Left ventricle myocardium superior (tissue), 1 donor: ENCODE results near the gene CSNK1G1. TPM values are rescaled to one million over a fixed set of nuclear protein-coding genes. Genes with fewer than 3 reads are reported as not detected.

ENCODE experiments used
- ATAC-seq: fragments of 200-7000 bp; cut with Tn5 transposase; one replicate; pipeline ENCODE4 v1.9.1; 2020; ENCODE audit warnings: mild to moderate bottlenecking, moderate library complexity
- DNase-seq: peaks from one replicate; pipeline ENCODE4 v3.0.0-alpha.2; 2020
- intact Hi-C: fragments of 100-400 bp; cut with micrococcal nuclease; formaldehyde crosslinking; loops from one replicate; pipeline ENCODE4 v1.11.0; 2022
- total RNA-seq: library from RNA; stranded (reverse); fragmentation: NEBNext Ultra II Directional; extraction: Animal tissue kit (Norgen Biotek cat#: 25700); gene quantifications from one replicate; pipeline ENCODE4 v1.2.1, GENCODE V29; 2021
- donor health status: DM: no; HTN: yes; CAD: no; lungs with severe emphysema.

The CSNK1G1 gene
- total RNA-seq, 1 donor from 2014 or later = 8.2 TPM

DNA sequence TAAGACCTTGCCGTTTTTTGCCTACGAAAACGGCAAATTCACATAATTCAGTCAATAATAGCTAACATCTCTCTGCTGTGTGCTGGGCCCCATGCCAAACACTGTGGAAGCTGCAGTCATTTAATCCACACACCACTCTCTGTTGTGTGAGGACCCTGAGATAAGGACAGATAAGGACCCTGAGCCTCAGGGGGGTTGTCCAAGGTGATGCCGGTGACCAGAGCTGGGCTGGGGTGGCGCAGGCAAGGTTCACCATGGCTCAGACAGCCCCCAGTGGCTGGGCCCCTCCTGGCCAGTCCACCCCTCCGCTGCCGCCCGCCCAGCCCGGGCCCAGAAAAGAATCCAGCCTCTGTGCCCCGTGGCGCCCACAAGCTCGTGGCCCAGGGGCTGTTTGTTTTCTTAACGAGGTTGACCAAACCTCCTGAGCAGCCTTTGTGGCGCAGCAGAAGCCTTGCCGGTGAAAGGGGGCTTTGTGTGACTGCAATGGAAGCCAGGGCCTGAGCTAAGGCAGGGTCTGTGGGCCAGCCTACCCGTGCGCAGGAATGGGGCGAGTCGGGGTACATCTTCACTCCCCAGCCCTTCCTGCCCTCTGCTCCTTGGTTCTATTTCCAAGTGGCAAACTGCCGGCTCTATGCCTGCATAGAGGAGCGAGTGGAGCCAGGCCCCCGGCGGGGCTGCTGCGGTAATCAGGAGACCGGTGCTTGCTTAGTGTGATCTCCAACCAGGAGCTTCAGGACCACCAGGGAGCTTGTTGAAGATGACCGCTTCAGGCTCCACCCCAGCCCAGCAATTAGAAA, 208.9 kb downstream of the CSNK1G1 start:
- intact Hi-C loops = no loop called here
- peak; percentile 3 for ATAC-seq
- DNase-seq = no peak

DNA sequence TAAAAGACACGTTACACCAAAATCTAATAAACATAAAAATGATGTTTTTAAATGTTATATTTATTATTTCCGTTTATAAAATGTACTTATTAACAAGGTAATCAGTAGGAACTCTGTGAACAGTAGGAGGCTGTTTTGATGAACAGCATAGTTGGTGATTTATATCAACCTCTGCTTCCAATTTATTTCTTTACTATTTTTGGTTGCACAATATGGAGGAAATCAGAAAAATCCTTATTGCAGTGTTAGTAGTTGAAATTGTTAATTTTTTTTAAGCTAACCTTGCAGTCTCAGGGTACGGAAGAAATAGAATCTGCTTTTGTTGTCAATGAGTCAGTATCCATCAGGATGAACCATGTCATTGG, 209.5 kb downstream of the CSNK1G1 start:
- ATAC-seq (no peak), DNase-seq (no peak)
- intact Hi-C loops = no loop called here

DNA sequence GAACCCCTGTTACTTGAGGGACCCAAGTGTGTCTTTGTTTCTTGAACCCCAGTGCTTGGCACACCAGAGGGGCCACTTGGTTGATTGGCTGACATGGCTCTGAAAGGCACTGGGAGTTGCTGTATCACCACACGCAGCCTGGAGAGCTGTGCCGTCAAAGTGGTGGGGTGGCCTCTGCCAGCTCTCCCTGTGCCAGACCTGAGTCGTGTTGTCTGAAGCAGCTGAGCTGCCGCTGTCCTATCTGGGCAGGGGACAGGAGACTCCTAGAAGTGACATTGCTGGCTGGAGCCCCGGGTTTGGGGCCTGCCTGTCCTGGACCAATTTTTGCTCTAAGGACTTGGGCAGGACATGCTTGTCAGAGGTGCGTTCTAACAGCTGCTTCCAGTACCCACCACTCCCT, 209.9 kb downstream of the CSNK1G1 start:
- ATAC-seq = peak; percentile 92
- DNase-seq = peak; percentile 85
- intact Hi-C loops = no loop called here

DNA sequence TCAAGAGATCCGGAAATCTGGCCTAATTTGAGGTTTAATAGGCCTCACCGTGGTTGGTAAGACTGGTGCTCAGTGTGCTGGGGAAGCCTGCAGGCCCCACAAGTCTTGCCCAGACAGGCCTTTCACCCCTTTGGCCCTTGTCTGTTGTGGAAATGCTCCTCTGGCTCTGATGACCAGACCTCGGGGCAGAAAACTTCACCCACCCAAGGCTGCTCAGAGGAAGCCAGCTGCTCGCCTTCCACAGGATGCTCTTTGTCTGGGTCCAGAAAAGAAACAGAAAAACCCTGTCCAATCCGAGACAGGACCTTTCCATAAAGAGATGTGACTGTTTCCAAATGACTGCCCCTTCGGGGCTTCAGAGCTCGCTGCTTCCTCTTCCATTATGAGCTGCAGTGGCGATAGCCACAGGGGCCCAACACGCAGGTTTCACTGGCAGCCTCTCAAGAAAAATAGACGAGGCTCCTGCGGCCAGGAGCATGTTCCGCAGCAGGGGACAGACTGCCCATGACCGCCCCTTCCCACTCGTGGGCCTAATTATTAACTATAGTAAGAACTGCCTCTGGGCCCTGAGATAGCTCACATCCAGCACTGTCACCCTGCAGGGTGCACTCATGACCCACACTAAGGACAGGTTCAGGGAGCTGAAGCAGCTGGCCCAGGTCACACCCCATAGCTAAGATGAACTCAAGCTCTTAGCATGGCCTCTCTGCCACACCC, 211.2 kb downstream of the CSNK1G1 start:
- no peak for DNase-seq
- intact Hi-C loops = no loop called here
- ATAC-seq = peak; percentile 3

- intact Hi-C loops = no loop called here
- DNase-seq (no peak), ATAC-seq (no peak)
Measured at GRCh38 chr15:64144192-64144564, 211.8 kb downstream of the CSNK1G1 start.

GRCh38 chr15:64143276-64143675, 212.7 kb downstream of the CSNK1G1 start:
- no peak for ATAC-seq
- intact Hi-C loops = no loop called here
- DNase-seq = no peak

DNA sequence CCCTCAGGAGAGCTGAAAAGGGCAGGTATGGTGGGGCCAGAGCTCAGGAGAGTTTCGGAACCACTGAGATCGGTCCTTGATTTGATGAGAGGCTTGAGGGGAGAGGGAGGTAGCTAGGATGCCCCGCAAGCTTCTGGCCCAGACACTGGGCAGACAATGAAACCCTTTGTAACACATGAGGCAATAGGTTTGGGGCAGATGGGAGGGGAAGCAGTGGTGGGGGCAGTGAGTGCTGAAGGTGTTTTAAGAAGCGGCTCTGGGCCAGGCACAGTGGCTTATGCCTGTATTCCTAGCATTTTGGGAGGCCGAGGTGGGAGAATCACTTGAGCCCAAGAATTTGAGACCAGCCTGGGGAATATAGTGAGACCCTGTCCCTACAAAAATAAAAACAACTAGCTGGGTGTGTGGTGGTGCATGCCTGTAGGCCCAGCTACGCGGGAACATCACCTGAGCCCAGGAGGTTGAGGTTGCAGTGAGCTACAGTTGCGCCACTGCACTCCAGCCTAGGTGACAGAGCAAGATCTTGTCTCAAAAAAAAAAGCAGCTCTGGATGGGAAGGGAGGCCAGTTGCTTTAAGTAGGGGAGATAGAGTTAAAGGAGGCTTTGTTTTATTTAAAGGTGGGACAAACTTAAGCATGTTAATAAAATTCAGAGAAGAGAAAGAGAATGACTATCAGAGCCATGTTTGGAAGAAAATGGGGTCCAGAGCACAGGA, 214.0 kb downstream of the CSNK1G1 start:
- DNase-seq (no peak), ATAC-seq (no peak)
- intact Hi-C loops = no loop called here

DNA sequence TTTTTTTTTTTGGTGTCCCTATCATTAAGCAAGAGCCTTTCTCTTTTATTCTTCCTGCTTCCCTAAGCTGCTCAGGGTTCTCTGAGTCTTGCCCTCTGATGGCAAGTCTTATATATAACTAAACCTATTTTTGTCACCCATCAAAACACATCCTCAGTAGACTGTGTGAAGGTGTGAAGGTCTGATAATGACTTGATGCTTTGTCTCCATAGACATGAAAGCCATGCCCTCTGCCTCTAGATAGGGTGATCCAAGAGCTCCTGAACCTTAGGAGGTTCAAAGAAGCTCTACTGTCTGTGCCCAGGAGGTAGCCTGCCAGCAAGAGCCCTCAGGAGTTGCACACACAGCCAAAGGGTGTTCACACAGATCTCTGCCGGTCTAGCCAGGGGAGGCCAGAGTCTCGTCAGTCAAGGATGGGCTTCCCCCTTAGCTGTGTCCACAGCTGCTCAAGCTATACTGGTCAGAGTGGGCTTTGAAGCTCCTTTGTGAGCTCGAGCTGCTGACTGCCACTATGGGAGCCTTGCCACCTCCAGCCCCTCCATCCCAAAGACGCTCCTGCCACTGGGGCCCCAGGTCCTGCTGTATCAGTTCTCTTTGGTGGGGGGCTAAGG, 217.5 kb downstream of the CSNK1G1 start:
- intact Hi-C loops = no loop called here
- no peak for DNase-seq
- ATAC-seq = no peak

- peak; percentile 60 for ATAC-seq
- DNase-seq = peak; percentile 49
- intact Hi-C loops = no loop called here
Measured at GRCh38 chr15:64137226-64137833, 218.6 kb downstream of the CSNK1G1 start.

- intact Hi-C loops = no loop called here
- ATAC-seq = no peak
Measured at GRCh38 chr15:64136347-64136746, 219.6 kb downstream of the CSNK1G1 start.

DNA sequence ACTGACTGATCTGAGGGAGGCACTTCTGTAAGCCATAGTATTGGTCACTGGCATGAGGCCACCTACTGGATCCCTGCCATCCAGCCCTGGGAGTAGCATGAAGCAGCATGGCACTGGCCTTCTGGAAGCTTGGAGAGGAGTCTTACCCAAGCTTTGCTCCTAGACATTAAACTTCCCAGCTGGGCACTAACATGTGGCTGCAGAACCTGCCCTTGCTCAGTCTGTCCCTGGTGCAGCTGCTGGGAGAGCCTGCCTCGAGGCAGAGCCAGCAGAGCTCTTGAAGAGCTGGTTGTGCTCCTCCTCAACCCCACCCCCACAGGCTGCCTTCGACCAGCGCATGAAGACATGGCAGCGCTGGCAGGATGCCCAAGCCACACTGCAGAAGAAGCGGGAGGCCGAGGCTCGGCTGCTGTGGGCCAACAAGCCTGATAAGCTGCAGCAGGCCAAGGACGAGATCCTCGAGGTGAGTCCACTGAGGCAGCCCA, 221.6 kb downstream of the CSNK1G1 start:
- intact Hi-C loops = no loop called here
- ATAC-seq (peak; percentile 51), DNase-seq (peak; percentile 77)

More at GRCh38 chr15:64136347-64136746, 219.6 kb downstream of the CSNK1G1 start:
- no peak for DNase-seq

- DNase-seq (no peak), ATAC-seq (no peak)
- intact Hi-C loops = no loop called here
Measured at GRCh38 chr15:64133623-64134344, 222.2 kb downstream of the CSNK1G1 start.

GRCh38 chr15:64132217-64132616, 223.8 kb downstream of the CSNK1G1 start:
- DNase-seq = no peak
- intact Hi-C loops = no loop called here
- ATAC-seq = peak; percentile 74

DNA sequence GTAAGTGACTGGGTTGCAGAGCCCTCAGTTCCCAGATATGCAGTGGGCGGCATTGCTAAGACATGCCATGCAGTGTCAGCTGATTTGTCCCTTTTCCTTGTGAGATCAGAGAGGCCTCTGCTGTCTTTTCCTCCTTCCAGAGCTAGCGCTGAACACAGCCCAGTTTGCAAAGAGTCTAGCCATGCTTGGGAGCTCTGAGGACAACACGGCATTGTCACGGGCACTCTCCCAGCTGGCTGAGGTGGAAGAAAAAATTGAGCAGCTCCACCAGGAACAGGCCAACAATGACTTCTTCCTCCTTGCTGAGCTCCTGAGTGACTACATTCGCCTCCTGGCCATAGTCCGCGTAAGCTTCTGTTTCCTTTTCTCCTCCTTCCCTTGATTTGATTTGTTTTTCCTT, 224.4 kb downstream of the CSNK1G1 start:
- ATAC-seq (peak; percentile 54), DNase-seq (peak; percentile 55)
- intact Hi-C loops = no loop called here

- DNase-seq = no peak
- intact Hi-C loops = no loop called here
- ATAC-seq = no peak
Measured at GRCh38 chr15:64130159-64130558, 225.8 kb downstream of the CSNK1G1 start.

DNA sequence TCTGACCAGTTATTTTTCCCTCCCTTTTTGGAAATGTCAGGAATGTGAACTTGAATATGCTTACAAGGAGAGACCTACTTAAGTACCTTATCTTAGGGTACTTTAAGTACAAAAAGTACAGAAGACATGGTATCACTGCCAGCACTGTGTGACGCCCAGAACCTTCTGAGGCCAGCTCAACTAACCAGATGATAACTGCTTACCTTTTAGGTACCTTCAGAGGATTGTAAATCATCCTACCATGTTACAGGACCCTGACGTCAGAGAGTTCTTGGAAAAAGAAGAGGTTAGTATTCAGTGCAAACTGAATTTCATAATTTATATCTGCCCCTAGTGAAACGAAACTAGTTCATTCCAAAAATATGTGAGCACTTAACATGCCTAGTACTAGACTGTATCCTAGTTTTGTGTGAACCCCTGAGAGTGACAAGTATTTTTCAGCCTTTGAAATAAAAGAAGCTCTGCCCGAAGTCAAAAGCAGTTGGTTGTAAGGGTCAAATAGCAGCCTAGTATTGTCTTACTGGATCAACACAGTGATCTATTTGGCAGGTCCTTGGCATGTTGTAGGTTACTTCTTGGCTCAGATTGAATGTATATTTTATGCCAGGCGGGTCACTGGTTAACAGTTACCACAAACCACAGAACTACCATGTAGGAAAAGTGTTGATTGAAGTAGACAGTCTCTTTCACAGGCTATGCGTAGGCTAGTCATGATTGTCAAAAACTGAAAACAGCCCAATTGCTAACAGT, 228.3 kb downstream of the CSNK1G1 start:
- ATAC-seq (no peak), DNase-seq (no peak)
- intact Hi-C loops = no loop called here

DNA sequence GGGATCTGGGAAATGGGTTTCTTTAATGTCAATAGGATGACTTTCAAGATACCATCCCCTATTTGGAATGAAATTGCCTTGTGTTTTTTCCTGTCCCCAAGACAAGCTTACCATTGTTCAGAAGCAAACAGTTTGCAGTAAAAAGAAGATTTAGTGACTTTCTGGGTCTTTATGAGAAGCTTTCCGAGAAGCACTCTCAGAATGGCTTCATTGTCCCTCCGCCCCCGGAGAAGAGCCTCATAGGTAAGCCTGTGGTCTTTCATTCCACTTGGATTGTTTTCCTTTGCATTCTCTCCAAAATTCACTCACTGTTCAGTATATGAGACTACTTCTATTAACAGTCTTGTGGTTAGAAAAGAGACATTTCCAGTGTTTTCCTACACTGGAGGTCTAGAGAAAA, 230.0 kb downstream of the CSNK1G1 start:
- no peak for DNase-seq
- no peak for ATAC-seq
- intact Hi-C loops = no loop called here

DNA sequence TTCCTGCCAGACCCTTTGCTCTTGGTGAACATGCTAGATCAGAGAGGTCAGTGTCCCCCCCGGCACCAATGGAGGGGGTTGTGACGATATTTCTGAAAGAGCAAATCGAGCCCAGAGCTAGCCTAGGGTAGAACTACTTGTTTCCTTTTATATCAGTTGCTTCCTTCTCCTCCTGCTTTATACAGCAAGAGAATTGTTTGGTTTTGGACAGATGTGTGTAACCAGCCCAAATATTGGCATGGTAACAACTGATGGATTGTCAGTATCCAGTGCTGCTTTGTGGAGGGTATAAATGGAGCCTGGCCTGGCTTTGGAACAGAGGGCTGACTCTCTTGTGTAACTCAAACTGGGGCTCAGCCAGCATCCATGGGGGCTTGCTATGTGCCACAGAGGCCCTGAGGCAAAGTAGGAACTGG, 233.0 kb downstream of the CSNK1G1 start:
- intact Hi-C loops = no loop called here
- DNase-seq = no peak
- peak; percentile 58 for ATAC-seq
